Measurements from ENCODE around the gene DPT. TPM values are rescaled to one million over a fixed set of nuclear protein-coding genes. Genes with fewer than 3 reads are reported as not detected.
A peak's percentile ranks its signal among the peaks of the same experiment; 100 is the strongest.

DPT gene
- total RNA-seq, 1 experiment from 2014 or later, result not detected

- peaks cover 21% of the 10 kb centered on the region for H3F3A ChIP-seq (ENCODE audit: insufficient read depth, low read depth)
- CTCF ChIA-PET, result interaction anchor here (0.8 kb wide), 1 partner anchor 96 kb away, joined by 3 read pairs; no protein-coding TSS in a partner anchor
- no peak overlapping the region for H2AFZ ChIP-seq
- peak overlapping the region; percentile 35 for H3K4me2 ChIP-seq
- no peaks in the 10 kb centered on the region for H4K20me1 ChIP-seq (ENCODE audit: insufficient read depth)
- H3K4me3 ChIP-seq, result no peak overlapping the region
- DNase-seq, result peak; percentile 56 to 91
- H3K27me3 ChIP-seq (ENCODE audit: insufficient read depth, low read depth), result no peaks in the 10 kb centered on the region
- no peaks in the 10 kb centered on the region for H3K9me2 ChIP-seq (ENCODE audit: insufficient read depth)
- intact Hi-C loops (cut with micrococcal nuclease; ENCODE audit: unreplicated experiment), result loop anchor here (10.0 kb wide), 3 partner anchors 205 to 625 kb away; no protein-coding TSS in a partner anchor
- no peaks in the 10 kb centered on the region for H3K79me2 ChIP-seq (ENCODE audit: low read depth)
- no peaks in the 10 kb centered on the region for H3K9me3 ChIP-seq (ENCODE audit: insufficient read depth, low read depth)
- POLR2A ChIA-PET (ENCODE audit: unreplicated experiment), result no interaction called here
- peaks cover 17% of the 10 kb centered on the region for H3K4me1 ChIP-seq (replicated peaks; ENCODE audit: insufficient read depth)
- no peaks in the 10 kb centered on the region for H3K36me3 ChIP-seq (ENCODE audit: low read depth)
- TF ChIP-seq CTCF (conservative IDR thresholded peaks at IDR 0.05) (no peak), EZH2 (IDR thresholded peaks at IDR 0.05; ENCODE audit: low read depth) (no peak)
- no TSS peak for BruUV-seq (replicated peaks)
- H3K27ac ChIP-seq, result peak overlapping the region; percentile 69
Observed at GRCh38 chr1:168719306-168720111, 9.5 kb downstream of the DPT start.

- intact Hi-C loops (cut with micrococcal nuclease; ENCODE audit: unreplicated experiment), result loop anchor here (10.0 kb wide), 3 partner anchors 207 to 627 kb away; no protein-coding TSS in a partner anchor
- Histone ChIP-seq H2AFZ (no peak overlapping the region), H4K20me1 (ENCODE audit: insufficient read depth) (no peaks in the 10 kb centered on the region), H3K36me3 (ENCODE audit: low read depth) (no peaks in the 10 kb centered on the region), H3K9me3 (ENCODE audit: insufficient read depth, low read depth) (no peaks in the 10 kb centered on the region), H3K4me3 (no peak overlapping the region), H3F3A (ENCODE audit: insufficient read depth, low read depth) (peaks cover 21% of the 10 kb centered on the region), H3K9me2 (ENCODE audit: insufficient read depth) (no peaks in the 10 kb centered on the region), H3K4me2 (peak overlapping the region; percentile 35; the same call in 1 of the 2 replicates), H3K4me1 (replicated peaks; ENCODE audit: insufficient read depth) (peaks cover 17% of the 10 kb centered on the region), H3K27ac (peak overlapping the region; percentile 38), H3K79me2 (ENCODE audit: low read depth) (no peaks in the 10 kb centered on the region), H3K27me3 (ENCODE audit: insufficient read depth, low read depth) (no peaks in the 10 kb centered on the region)
- POLR2A ChIA-PET (ENCODE audit: unreplicated experiment), result no interaction called here
- CTCF ChIA-PET, result interaction anchor here (0.8 kb wide), 1 partner anchor 95 kb away, joined by 3 read pairs; no protein-coding TSS in a partner anchor
- DNase-seq, result no peak
- TF ChIP-seq CTCF (conservative IDR thresholded peaks at IDR 0.05), result no peak
- TF ChIP-seq EZH2 (IDR thresholded peaks at IDR 0.05; ENCODE audit: low read depth), result no peak
- no TSS peak for BruUV-seq (replicated peaks)
Observed at GRCh38 chr1:168717906-168718891, 10.8 kb downstream of the DPT start.

GRCh38 chr1:168714012-168714411 is 15.0 kb downstream of the DPT start:
- H3K79me2 ChIP-seq (ENCODE audit: low read depth), result no peaks in the 10 kb centered on the region
- no peaks in the 10 kb centered on the region for H4K20me1 ChIP-seq (ENCODE audit: insufficient read depth)
- H3K9me3 ChIP-seq (ENCODE audit: insufficient read depth, low read depth), result no peaks in the 10 kb centered on the region
- no peaks in the 10 kb centered on the region for H3K27me3 ChIP-seq (ENCODE audit: insufficient read depth, low read depth)
- no peaks in the 10 kb centered on the region for H3K9me2 ChIP-seq (ENCODE audit: insufficient read depth)
- ChIA-PET POLR2A (ENCODE audit: unreplicated experiment) (no interaction called here), CTCF (no interaction called here)
- no peak overlapping the region for H2AFZ ChIP-seq
- DNase-seq, result no peak
- H3K36me3 ChIP-seq (ENCODE audit: low read depth), result no peaks in the 10 kb centered on the region
- no peak overlapping the region for H3K4me3 ChIP-seq
- no peak overlapping the region for H3K4me2 ChIP-seq
- H3F3A ChIP-seq (ENCODE audit: insufficient read depth, low read depth), result peaks cover 25% of the 10 kb centered on the region
- H3K4me1 ChIP-seq (replicated peaks; ENCODE audit: insufficient read depth), result peaks cover 23% of the 10 kb centered on the region
- intact Hi-C loops (cut with micrococcal nuclease; ENCODE audit: unreplicated experiment), result loop anchor here (10.0 kb wide), 3 partner anchors 211 to 631 kb away; no protein-coding TSS in a partner anchor
- no TSS peak for BruUV-seq (replicated peaks)
- no peak overlapping the region for H3K27ac ChIP-seq
- TF ChIP-seq CTCF (conservative IDR thresholded peaks at IDR 0.05) (no peak), EZH2 (IDR thresholded peaks at IDR 0.05; ENCODE audit: low read depth) (no peak)
